Ishikawa (cell line): ENCODE data around the gene CDC20B.

Experiments used
- CEBPB ChIP-seq: IDR thresholded peaks from 2 replicates; pipeline ENCODE4 v1.6.1; 2012
- CREB1 ChIP-seq: IDR thresholded peaks from 2 replicates; pipeline ENCODE4 v1.6.1; 2012; ENCODE audit warnings: low read depth
- EGR1 ChIP-seq: IDR thresholded peaks from 2 replicates; pipeline ENCODE4 v1.6.1; 2012
- EP300 ChIP-seq: IDR thresholded peaks from 2 replicates; pipeline ENCODE4 v1.6.1; 2012; ENCODE audit warnings: borderline replicate concordance
- FOXM1 ChIP-seq: IDR thresholded peaks from 2 replicates; pipeline ENCODE4 v1.6.1; 2012; ENCODE audit warnings: low read depth, borderline replicate concordance
- MAX ChIP-seq: IDR thresholded peaks from 2 replicates; pipeline ENCODE4 v1.6.1; 2012
- NFIC ChIP-seq: IDR thresholded peaks from 2 replicates; pipeline ENCODE4 v1.6.1; 2012
- RAD21 ChIP-seq: IDR thresholded peaks from 2 replicates; pipeline ENCODE4 v1.6.1; 2012; ENCODE audit warnings: low read depth
- REST ChIP-seq: IDR thresholded peaks from 2 replicates; pipeline ENCODE4 v1.6.1; 2012; ENCODE audit warnings: low read depth, mild to moderate bottlenecking
- TAF1 ChIP-seq: IDR thresholded peaks from 2 replicates; pipeline ENCODE4 v1.6.1; 2012; ENCODE audit warnings: low read depth, mild to moderate bottlenecking
- TCF12 ChIP-seq: IDR thresholded peaks from 2 replicates; pipeline ENCODE4 v1.6.1; 2012; ENCODE audit warnings: low read depth
- TEAD4 ChIP-seq: IDR thresholded peaks from 2 replicates; pipeline ENCODE4 v1.6.1; 2012
- USF1 ChIP-seq: IDR thresholded peaks from 2 replicates; pipeline ENCODE4 v1.6.1; 2012
- YY1 ChIP-seq: IDR thresholded peaks from 2 replicates; pipeline ENCODE4 v1.6.1; 2012; ENCODE audit warnings: low read depth
- ZBTB7A ChIP-seq: IDR thresholded peaks from 2 replicates; pipeline ENCODE4 v1.6.1; 2012; ENCODE audit warnings: low read depth

Gene CDC20B

GRCh38 chr5:55140908-55141665, 31.9 kb downstream of the CDC20B start:
- no peak for TF ChIP-seq EP300
- TF ChIP-seq RAD21, result no peak
- no peak for TF ChIP-seq TAF1
- no peak for TF ChIP-seq CEBPB
- TF ChIP-seq TCF12, result no peak
- no peak for TF ChIP-seq REST
- no peak for TF ChIP-seq MAX
- TF ChIP-seq YY1, result no peak
- TF ChIP-seq CREB1, result no peak
- no peak for TF ChIP-seq EGR1
- TF ChIP-seq NFIC, result no peak
- no peak for TF ChIP-seq TEAD4
- TF ChIP-seq ZBTB7A, result no peak
- TF ChIP-seq FOXM1, result no peak
- no peak for TF ChIP-seq USF1

GRCh38 chr5:55136521-55136920, 36.5 kb downstream of the CDC20B start:
- TF ChIP-seq REST (no peak), YY1 (no peak), TCF12 (no peak), NFIC (no peak), MAX (no peak), CREB1 (no peak), TEAD4 (no peak), RAD21 (no peak), EP300 (no peak), FOXM1 (no peak)

- no peak for TF ChIP-seq YY1
- TF ChIP-seq ZBTB7A, result no peak
- TF ChIP-seq CREB1, result no peak
- no peak for TF ChIP-seq CEBPB
- no peak for TF ChIP-seq REST
- TF ChIP-seq RAD21, result no peak
Measured at GRCh38 chr5:55134053-55134722, 38.8 kb downstream of the CDC20B start.

GRCh38 chr5:55123365-55123764, 49.6 kb downstream of the CDC20B start:
- TF ChIP-seq MAX, result no peak
- TF ChIP-seq YY1, result no peak
- no peak for TF ChIP-seq EP300

GRCh38 chr5:55114061-55114460, 58.9 kb downstream of the CDC20B start:
- TF ChIP-seq TAF1 (no peak), ZBTB7A (no peak), CEBPB (no peak), TEAD4 (no peak)
